Stimulated activated naive CD4-positive, alpha-beta T cell treated with Interleukin-2 at 50 U/mL for 16 hours (primary cell): Measurements from ENCODE around the gene HIP1.

Experiments
- DNase-seq: peaks from one replicate; lab custom pipeline; 2025; lab: John Stamatoyannopoulos, UW

The HIP1 gene

GRCh38 chr7:75669579-75669978 is 69.2 kb downstream of the HIP1 start:
- DNase-seq: no peak

GRCh38 chr7:75667938-75668337 is 70.8 kb downstream of the HIP1 start:
- DNase-seq: no peak

- DNase-seq: no peak
These were observed 75.3 kb downstream of the HIP1 start for GRCh38 chr7:75663302-75663907.

GRCh38 chr7:75662579-75663301 is 76.0 kb downstream of the HIP1 start:
- no peak for DNase-seq

GRCh38 chr7:75660566-75661215 is 78.0 kb downstream of the HIP1 start:
- DNase-seq: no peak

GRCh38 chr7:75658802-75659201 is 79.9 kb downstream of the HIP1 start:
- DNase-seq: no peak

- no peak for DNase-seq
These were observed 80.4 kb downstream of the HIP1 start for GRCh38 chr7:75658369-75658768.

- DNase-seq: no peak
These were observed 80.9 kb downstream of the HIP1 start for GRCh38 chr7:75657866-75658265.

GRCh38 chr7:75656740-75657139 is 82.0 kb downstream of the HIP1 start:
- DNase-seq: no peak

GRCh38 chr7:75655536-75655935 is 83.2 kb downstream of the HIP1 start:
- DNase-seq: no peak

GRCh38 chr7:75654855-75655254 is 83.9 kb downstream of the HIP1 start:
- no peak for DNase-seq

- DNase-seq: no peak
These were observed 85.1 kb downstream of the HIP1 start for GRCh38 chr7:75653651-75654050.

- no peak for DNase-seq
These were observed 86.0 kb downstream of the HIP1 start for GRCh38 chr7:75652788-75653187.

GRCh38 chr7:75650681-75651080 is 88.1 kb downstream of the HIP1 start:
- DNase-seq: no peak

- DNase-seq: no peak
These were observed 88.7 kb downstream of the HIP1 start for GRCh38 chr7:75650062-75650461.

GRCh38 chr7:75649462-75649861 is 89.3 kb downstream of the HIP1 start:
- DNase-seq: no peak

GRCh38 chr7:75647709-75648438 is 90.9 kb downstream of the HIP1 start:
- no peak for DNase-seq

- no peak for DNase-seq
These were observed 92.1 kb downstream of the HIP1 start for GRCh38 chr7:75646571-75647102.

GRCh38 chr7:75645570-75645969 is 93.2 kb downstream of the HIP1 start:
- DNase-seq: no peak

GRCh38 chr7:75644589-75644988 is 94.2 kb downstream of the HIP1 start:
- DNase-seq: no peak

GRCh38 chr7:75642810-75643486 is 95.8 kb downstream of the HIP1 start:
- DNase-seq: peak; percentile 58

- DNase-seq: no peak
These were observed 98.5 kb downstream of the HIP1 start for GRCh38 chr7:75640201-75640600.
